Stimulated activated CD4-positive, alpha-beta T cell treated with anti-CD3 and anti-CD28 coated beads, Interleukin-12 subunit alpha, Interleukin-12 subunit beta, amount 100 ng/mL, for 24 hours (primary cell): ENCODE data around the gene FHOD3.

Source experiments
- DNase-seq, 2 experiments: peaks; one replicate each; pipeline ENCODE4 v3.0.0-alpha.2; 2020; ENCODE audit warnings: low read depth in 2 of 2

The FHOD3 gene

DNA sequence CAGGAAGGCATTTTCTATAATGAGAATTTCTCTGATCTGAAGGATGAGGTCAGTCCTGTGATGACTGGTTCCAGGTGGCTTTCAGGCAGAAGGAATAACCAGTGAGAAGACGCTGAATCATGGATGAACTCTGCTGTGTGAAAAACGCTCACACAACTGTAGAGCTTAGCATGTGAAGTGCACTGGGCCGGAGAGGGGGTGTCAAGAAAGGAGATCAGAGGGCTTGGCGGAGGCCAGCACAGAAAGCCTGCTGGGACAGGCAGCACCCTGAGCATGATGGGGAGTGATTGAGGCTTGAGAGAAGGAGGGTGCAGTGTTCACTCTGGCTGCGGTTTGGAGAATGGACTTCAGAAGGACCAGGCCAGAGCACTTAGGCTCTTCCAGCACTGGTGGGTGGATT, 294.8 kb downstream of the FHOD3 start:
- no peak for DNase-seq

DNA sequence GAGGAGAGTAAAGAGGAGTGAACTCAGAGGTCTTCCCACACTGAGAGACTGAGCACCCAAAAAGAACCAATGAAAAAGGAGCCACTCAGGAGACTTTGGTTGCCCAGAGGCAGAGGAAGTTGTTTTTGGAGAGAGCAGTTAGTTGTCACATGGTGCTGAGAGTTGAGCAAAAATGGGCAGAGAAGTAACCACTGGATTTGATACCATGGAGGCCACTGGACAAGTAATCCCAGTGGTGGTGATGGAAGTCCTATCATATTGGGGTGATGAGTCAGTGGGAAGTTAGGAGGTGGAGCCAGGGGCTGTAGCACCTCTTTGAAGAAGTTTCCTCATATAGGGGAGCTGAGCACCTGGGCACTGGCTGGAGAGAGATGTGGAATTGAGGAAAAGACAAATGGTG, 295.5 kb downstream of the FHOD3 start:
- no peak for DNase-seq

DNA sequence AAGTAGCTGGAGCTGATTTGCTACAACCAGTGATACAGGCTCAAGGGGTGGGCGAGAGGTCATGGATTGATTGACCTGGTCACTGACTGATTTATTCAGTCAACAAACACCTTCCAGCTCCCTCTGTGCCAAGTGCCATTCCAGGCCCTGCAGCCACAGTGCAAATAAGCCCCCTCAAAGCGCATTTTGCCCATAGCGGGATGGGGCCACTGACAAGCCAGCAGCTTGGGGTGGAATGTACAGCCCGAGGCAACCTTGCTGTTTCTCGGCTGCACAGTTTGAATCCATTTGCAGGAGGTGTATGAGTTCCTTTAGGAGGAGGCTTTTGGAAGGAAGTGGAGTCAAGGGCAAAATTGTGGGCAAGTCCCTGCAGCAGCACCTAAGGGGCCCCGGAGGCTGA, 296.1 kb downstream of the FHOD3 start:
- DNase-seq = no peak

DNA sequence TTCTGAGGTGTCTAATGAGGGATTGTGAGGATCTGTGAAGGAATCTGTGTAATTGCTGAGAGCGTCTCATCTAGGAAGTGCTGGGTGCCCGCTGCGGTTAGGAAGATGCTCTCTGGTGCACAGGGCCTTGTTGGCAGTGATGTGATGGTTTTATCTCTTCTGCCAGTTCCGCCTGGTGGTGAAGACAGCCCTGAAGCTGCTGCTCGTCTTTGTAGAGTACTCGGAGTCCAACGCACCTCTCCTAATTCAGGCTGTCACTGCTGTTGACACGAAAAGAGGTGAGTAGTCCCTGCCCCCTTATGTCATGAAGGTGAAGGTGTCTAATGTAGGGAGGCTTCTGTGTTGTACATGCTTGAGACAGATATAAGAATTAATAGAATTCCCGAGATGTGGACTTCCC, 297.1 kb downstream of the FHOD3 start:
- no peak for DNase-seq

DNA sequence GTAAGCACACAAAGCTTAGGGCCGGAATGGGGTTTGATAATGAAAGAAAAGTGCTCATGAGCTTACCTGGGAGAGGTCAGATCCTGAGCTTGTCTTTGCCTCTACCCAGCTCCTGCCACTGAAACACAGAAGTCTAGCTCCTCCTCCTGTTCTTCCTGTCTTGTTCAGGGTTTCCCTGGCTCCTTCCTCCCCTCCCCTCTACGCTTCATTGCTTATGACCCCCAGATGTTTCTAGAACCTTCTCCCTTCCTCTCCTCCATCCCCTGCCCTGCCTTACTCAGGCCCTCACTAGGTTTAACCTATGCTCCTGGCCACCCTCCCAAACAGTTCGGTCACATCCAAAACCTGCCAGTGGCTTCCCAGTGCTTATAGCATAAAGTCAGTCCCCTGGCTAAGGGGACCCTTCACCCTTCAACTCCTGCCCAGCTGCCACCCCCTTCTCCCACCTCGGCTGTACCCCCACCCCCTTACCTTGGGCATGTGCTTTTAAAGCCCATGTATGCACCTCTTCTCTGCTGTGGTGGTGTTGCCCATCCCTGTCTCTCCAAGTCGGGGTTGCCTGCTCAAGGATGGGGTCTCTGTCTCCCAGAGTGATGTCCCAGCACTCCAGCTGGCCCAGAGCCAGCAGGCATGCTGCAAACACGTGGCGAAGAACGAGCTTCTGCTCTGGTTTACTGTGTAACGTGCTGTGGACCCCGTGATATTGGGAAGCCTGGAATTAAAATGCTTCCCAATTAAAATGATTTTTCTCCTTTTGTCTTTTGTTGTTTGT, 297.7 kb downstream of the FHOD3 start:
- DNase-seq = no peak

DNA sequence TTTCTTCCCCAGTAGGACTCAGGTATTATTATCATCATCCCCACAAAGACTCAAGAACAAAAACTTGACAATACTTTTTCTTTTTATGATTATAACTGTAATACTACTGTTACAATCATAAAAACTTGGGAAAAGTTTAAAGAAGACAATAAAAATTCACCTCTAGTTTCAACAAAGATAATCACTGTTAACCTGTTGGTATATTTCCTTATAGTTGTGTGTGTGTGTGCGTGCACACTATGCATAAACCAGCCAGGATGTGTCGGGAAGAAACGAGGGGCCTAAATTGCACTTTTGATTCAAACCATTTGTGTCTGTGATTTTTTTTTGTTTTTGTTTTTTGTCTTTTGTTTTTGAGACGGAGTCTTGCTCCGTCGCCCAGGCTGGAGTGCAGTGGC, 298.3 kb downstream of the FHOD3 start:
- DNase-seq = no peak

DNA sequence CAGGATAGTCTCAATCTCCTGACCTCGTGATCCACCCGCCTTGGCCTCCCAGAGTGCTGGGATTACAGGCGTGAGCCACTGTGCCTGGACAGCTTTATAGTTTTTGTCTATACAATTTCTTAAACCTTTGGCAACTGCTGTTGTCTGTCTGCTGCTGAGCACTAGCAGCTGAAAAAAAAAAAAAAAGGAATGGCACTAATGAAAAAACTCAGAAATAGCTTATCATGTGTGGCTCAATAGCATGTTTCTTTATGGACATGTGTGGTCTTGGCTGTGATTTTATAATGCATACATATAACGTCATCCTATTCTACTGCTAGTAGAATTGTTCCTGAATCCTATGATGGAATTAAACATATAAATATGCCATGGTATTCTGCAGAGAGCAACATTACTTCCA, 300.1 kb downstream of the FHOD3 start:
- no peak for DNase-seq

DNA sequence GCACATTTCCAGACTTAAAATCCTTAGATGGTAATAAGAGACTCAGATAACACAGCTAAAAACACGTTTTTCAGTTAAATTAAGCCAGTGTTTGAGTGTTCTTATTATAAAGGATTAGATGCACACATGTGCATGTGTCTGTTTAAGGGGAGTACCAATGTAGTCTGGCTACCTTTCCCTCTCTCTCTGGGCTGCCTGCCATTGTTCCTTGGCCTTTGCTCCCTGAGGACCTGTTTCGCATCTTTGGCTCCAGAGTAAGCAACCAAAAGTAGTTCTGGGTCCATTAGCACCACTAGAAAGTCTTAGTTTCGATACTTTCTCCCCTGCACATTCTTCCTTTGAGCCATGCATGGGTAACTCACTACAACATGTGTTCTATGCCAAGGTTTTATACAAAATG, 303.0 kb downstream of the FHOD3 start:
- DNase-seq = no peak

DNA sequence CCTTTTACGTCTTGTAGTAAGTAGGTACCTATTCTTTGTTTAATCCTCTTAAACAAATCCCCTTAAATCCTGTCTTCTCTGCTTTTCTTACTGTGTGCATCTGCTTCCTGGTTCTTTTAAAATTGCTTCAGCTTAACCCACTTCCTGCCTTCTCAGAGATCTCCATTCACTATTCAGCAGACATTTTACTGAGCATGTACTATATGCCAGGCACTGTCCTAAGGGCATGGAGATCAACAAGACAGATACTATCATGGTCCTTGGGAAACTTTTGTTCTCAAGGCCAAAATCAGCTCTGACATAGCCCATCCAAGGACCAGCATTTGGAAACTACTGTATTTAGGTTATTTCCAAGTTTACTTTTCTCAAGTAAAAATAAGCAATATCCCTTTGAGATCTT, 303.8 kb downstream of the FHOD3 start:
- DNase-seq = no peak

DNA sequence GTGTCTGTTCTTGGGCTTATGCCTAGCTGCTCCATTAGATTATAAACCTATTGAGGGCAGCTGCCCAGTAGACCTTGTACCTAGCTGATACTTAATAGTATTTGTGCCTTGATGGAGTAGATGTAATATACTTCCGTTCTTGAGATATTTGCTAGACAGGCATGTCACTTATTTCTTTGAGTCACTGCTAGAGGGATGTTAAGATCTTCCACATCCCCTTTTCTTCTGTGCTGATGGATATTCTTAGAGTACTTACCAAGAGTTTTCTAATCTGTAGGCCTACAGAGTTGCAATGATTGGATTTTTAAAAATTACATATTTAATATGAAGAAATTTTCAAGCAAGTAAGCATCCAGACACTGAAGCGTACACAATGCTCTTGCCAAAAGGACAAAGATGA, 304.6 kb downstream of the FHOD3 start:
- DNase-seq = no peak

DNA sequence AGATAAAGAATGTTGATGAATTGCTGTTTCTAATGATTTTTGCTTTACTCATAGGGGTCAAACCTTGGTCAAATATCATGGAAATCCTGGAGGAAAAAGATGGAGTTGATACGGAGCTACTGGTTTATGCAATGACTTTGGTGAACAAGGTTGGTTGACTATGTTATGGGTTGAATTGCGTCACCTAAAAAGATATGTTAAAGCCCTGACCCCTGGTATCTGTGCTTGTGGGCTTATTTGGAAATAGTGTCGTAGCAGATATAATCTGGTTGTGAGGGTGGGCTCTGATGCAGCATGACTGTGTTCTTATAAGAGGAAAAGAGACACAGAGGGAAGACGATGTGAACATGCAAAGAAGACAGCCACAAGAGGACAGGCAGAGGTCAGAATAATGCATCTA, 305.1 kb downstream of the FHOD3 start:
- DNase-seq = no peak

DNA sequence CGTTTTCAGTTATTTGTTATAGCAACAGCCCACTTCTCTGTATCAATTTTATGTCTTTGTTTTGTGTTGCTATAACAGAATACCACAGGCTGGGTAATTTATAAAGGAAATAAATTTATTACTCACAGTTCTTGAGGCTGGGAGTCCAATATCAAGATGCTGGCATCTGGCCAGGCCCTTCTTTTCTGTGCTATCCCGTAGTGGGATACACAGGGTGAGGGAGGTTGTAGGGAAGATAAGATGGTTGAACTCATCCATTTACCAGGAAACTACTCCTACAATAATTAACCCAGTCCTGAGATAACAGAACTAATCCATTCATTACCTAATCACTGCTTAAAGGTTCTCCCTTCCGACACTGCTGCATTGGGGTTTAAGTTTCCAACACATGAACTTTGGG, 310.6 kb downstream of the FHOD3 start:
- DNase-seq = no peak

DNA sequence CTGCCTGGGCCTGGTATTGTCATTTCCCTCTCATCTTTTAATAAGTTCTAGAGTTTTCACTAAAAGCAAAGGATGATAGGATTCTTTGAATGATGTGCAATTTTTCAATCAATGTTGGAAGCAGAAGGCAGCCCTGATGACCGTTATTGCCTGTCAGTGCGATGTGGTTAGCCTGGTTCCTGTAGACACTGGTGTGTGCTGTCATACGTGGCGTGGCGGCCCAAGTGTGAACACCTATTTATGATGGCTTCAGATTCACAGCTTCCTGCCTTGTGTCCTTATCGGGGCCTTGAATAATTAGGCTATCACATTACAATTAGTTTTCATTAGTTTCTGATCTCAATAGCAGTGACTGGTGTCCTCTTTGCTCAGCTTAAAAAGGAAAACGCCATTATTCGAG, 312.7 kb downstream of the FHOD3 start:
- DNase-seq = no peak

DNA sequence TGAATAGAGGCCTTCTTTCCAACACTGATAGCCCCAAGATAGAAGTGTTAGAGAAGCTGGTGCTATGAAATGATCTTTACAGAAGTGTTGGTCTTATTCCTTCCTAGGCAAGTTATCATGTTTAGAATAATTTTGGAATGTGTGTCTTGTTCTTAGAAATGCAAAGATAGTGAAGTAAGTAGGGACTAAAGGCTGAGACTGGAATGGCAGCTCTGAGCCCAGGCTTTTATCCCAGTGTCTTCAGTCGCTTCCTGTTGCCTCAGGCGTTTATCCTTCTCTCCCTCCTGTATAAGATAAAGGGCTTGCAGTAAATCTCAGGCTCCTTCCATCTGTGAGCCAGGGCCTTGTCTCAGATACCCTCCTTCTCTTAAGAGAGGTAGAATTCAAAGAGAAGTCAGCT, 313.1 kb downstream of the FHOD3 start:
- DNase-seq = no peak

DNA sequence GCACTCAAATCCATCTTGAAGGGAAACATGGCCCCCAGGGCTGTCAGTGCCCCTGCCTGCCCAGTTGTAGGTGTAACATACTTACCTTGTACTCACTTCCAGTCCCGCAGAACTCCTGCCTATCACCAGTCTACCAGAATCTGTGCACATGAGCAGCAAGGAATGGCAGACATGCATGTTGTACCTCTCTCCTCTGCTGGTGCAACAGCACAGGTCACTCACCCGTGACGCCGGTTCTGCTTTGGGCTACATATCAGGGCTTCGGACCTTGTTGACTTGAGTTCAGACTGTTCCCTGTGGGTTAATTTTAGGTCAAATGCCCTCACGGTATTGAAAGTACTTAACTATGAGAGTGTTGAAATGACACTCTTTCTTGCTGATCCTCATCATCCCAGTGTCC, 315.6 kb downstream of the FHOD3 start:
- no peak for DNase-seq

DNA sequence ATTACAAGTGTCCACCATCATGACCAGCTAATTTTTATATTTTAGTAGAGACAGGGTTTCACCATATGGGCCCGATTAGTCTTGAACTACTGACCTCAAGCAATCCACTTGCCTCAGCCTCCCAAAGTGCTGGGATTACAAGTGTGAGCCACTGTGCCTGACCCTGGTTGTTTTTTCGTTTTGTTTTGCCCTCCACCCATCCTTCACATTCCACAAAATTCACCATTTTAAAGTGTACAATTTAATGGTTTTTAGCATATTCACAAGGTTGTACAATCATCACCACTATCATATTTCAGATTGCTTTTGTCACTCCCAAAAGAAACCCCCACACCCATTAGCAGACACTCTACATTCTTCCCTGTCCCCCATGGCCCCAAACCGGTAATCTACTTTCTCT, 316.3 kb downstream of the FHOD3 start:
- no peak for DNase-seq

DNA sequence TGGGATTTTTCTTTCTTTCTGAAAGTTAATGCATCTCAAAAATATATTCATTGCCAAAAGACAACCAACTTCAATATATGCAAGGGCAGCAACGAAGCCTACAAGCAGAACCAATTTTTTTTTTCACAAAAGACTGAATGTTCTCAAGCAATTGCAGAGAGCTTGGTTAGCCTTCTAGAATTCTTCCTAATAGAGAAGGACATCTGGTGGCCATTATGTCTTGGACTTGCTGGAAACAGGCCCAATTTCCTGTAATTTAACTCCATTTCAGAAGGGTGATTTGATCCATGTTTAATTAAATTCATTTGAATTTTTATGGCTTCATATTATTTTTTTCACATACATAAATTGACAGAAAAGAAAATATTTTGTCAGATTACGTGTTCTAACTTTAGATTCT, 323.3 kb downstream of the FHOD3 start:
- DNase-seq = no peak

DNA sequence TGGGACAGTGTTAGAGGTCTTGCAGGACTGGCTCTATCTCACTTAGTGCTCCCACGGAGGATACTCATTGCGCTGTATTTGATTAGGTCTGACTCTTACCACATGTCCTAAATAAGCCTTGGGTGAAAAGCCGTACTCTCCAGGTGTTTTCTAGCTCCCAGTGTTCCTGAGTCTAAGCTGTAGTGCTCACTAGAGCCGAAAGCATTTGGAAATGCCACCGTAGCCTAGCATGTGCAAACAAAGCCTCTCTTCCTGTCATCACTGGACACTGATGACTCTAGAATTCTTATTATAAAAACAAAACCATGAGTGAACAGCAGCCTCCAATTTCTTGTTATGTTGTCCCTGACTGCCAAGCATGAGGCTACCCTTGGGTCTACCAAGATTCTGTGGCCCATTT, 325.1 kb downstream of the FHOD3 start:
- DNase-seq = no peak

DNA sequence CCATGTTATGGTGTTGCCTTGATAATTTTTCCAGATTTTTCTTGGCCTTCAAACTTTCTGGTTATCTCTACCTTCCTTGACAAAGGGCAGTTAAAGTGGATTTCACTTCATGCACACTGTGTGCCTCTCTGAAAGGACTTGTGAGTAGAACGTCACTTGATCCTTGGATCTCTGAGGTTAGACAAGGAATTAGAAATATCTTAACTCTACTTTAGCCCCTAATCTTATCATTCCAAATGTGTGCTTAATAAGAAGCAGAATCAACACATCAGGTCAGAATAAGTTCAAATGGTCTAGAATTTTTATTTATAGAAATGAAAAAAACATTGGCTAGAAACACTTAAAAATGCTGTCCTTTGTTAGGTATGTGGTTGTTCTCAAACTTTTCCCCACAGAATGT, 325.6 kb downstream of the FHOD3 start:
- DNase-seq = no peak

DNA sequence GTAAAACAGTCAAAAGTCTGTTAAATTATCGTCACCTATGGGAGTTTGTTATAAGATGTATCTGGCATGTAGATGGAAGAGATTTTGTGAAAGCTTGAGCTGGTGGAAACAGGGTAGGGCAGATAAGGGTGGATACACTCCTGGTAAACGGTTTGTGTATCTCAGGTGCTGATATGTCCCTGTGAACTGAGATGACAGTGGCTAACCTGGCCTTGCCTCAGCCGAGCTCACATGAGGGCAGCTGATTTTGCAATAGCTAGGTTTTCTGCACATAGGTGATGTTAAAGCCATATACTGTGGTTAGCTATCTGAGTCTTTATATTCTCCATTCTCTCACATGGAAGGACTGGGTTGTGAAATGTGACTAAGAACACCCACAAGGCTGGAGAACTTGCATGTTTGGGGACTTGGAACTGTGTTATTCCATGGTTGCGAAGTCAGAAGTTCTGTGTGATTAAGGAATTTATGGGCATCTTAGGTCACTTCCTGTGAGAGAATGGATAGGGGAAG, 326.2 kb downstream of the FHOD3 start:
- no peak for DNase-seq

DNA sequence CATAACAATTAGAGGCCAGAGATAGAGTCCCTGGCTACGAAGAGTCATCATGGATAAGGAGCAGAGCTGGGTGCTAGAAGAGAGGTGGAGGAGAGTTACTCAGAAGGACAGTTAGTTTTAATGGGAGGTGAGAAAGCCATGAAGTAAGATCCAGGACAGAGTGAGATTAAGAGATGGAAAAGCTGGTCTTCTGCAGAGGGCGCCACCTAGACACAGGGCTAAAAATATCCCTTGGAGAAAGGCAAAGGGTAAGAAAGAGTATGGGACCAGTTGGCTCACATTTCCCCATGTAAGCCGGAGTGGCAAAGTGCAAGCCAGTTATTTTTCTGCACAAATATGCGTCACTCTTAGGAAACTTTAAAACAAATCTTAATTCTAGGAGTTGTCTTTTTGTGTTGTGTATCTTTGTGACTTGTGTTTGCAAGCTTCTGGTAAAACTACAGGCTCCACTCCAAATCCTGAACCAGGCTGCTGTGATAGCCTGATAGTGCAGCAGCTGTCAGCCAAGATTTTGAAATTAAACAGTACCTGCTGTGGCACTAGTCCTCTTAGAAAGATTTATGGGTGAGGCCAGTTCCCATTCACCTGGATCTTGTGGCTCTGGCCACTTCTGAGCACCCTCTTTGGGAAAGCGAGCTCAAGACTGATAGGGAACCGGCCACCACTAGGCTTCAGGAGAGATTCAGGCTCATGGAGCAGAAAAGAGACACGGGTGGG, 327.1 kb downstream of the FHOD3 start:
- DNase-seq = no peak

DNA sequence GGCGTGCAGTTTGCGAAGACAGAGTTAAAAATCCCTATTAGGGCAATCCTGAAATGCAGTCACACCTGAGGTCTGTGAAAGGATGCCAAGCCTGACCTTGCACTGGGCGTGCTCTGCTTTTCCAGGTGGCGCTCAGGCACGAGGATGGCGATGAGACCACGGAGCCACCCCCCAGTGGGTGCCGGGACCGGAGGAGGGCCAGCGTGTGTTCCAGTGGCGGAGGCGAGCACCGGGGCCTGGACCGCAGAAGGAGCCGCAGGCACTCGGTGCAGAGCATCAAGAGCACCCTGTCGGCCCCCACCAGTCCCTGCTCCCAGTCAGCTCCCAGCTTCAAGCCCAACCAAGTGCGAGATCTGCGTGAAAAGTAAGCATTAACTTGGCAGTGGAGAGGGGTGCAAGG, 327.9 kb downstream of the FHOD3 start:
- DNase-seq = no peak

DNA sequence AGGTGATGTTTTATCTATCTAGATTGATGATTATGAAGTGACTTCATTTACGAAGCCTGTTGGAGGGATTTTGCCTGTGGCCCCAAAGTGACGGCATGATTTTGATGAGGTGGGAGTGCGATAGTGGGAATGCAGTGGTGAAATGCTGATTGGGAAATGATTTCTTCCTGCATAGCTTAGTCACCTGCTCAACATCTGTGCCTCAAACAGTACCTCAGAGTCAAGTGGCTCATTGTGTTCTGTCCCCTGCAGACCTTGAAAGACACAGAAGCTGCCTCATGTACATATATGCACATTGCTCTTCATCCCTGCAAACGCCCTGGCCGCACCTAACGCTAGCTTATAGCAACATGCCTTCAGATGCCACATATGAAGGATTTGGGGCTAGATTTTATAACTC, 330.1 kb downstream of the FHOD3 start:
- DNase-seq = no peak
